ENCODE data around the gene ACAD10. TPM values are rescaled to one million over a fixed set of nuclear protein-coding genes. Genes with fewer than 3 reads are reported as not detected.
"Not testable (repeated sequence)": the region's sequence is repeated elsewhere in the genome, so short reads cannot be mapped to it uniquely, and the experiment has no call there.

ACAD10 gene
- total RNA-seq, 1 donor from 2014 or later: 23.3 TPM

GRCh38 chr12:111677186-111677585 lies 8.7 kb upstream of the ACAD10 start:
- no peak for TF ChIP-seq CTCF (IDR thresholded peaks at IDR 0.05)

GRCh38 chr12:111684485-111685198 lies 1.2 kb upstream of the ACAD10 start:
- Histone ChIP-seq H3K4me1 (peaks cover 25% of the 10 kb centered on the region), H3K4me3 (peak overlapping the region; percentile 91), H3K36me3 (peaks cover 36% of the 10 kb centered on the region), H3K27ac (peak overlapping the region; percentile 86)
- intact Hi-C loops (cut with DNase I); DNase-seq; ATAC-seq; H3K27me3 ChIP-seq; H3K9me3 ChIP-seq: not testable (repeated sequence)

More at GRCh38 chr12:111677186-111677585, 8.7 kb upstream of the ACAD10 start:
- Histone ChIP-seq H3K4me3 (no peak overlapping the region), H3K27ac (no peak overlapping the region), H3K9me3 (no peaks in the 10 kb centered on the region), H3K36me3 (peaks cover 93% of the 10 kb centered on the region), H3K4me1 (no peaks in the 10 kb centered on the region), H3K27me3 (no peaks in the 10 kb centered on the region)
- DNase-seq (no peak), ATAC-seq (no peak)
- intact Hi-C loops (cut with DNase I): no loop called here

- H3K4me1 ChIP-seq: peaks cover 25% of the 10 kb centered on the region
- H3K27me3 ChIP-seq: no peaks in the 10 kb centered on the region
- ATAC-seq: peak; percentile 19
- peak overlapping the region; percentile 91 for H3K4me3 ChIP-seq
- H3K27ac ChIP-seq: peak overlapping the region; percentile 86
- H3K36me3 ChIP-seq: peaks cover 29% of the 10 kb centered on the region
- no peaks in the 10 kb centered on the region for H3K9me3 ChIP-seq
- TF ChIP-seq CTCF (IDR thresholded peaks at IDR 0.05): no peak
- intact Hi-C loops (cut with DNase I): no loop called here
- DNase-seq: no peak
Observed at GRCh38 chr12:111685322-111685810, 487 bp upstream of the ACAD10 start.

GRCh38 chr12:111686574-111687105 lies 787 bp downstream of the ACAD10 start:
- H3K9me3 ChIP-seq: no peaks in the 10 kb centered on the region
- DNase-seq (no peak), ATAC-seq (no peak)
- intact Hi-C loops (cut with DNase I): no loop called here
- H3K4me3 ChIP-seq: peak overlapping the region; percentile 91
- TF ChIP-seq CTCF (IDR thresholded peaks at IDR 0.05): no peak
- H3K36me3 ChIP-seq: peaks cover 16% of the 10 kb centered on the region
- peaks cover 25% of the 10 kb centered on the region for H3K4me1 ChIP-seq
- H3K27ac ChIP-seq: peak overlapping the region; percentile 86
- no peaks in the 10 kb centered on the region for H3K27me3 ChIP-seq

GRCh38 chr12:111687255-111687654 lies 1.4 kb downstream of the ACAD10 start:
- H3K4me3 ChIP-seq: no peak overlapping the region
- H3K9me3 ChIP-seq: no peaks in the 10 kb centered on the region
- intact Hi-C loops (cut with DNase I): no loop called here
- ATAC-seq (no peak), DNase-seq (no peak)
- H3K36me3 ChIP-seq: peaks cover 10% of the 10 kb centered on the region
- H3K4me1 ChIP-seq: peaks cover 25% of the 10 kb centered on the region
- TF ChIP-seq CTCF (IDR thresholded peaks at IDR 0.05): no peak
- no peak overlapping the region for H3K27ac ChIP-seq
- H3K27me3 ChIP-seq: no peaks in the 10 kb centered on the region

GRCh38 chr12:111687952-111688351 lies 2.1 kb downstream of the ACAD10 start:
- Histone ChIP-seq H3K27ac (no peak overlapping the region), H3K36me3 (peaks cover 3% of the 10 kb centered on the region), H3K9me3 (no peaks in the 10 kb centered on the region), H3K27me3 (no peaks in the 10 kb centered on the region), H3K4me1 (peaks cover 25% of the 10 kb centered on the region), H3K4me3 (no peak overlapping the region)
- intact Hi-C loops (cut with DNase I): no loop called here
- no peak for TF ChIP-seq CTCF (IDR thresholded peaks at IDR 0.05)
- no peak for DNase-seq
- no peak for ATAC-seq

Measured in upper lobe of right lung (tissue), 1 donor.